ENCODE data around the gene C1orf35. TPM values are rescaled to one million over a fixed set of nuclear protein-coding genes. Genes with fewer than 3 reads are reported as not detected.

C1orf35 gene
- total and polyA plus RNA-seq, 2 of the 8 experiments (the other 6 are each of a cell fraction or from before 2014, with no cell fraction given), result 18.6 to 19.9 TPM

DNA sequence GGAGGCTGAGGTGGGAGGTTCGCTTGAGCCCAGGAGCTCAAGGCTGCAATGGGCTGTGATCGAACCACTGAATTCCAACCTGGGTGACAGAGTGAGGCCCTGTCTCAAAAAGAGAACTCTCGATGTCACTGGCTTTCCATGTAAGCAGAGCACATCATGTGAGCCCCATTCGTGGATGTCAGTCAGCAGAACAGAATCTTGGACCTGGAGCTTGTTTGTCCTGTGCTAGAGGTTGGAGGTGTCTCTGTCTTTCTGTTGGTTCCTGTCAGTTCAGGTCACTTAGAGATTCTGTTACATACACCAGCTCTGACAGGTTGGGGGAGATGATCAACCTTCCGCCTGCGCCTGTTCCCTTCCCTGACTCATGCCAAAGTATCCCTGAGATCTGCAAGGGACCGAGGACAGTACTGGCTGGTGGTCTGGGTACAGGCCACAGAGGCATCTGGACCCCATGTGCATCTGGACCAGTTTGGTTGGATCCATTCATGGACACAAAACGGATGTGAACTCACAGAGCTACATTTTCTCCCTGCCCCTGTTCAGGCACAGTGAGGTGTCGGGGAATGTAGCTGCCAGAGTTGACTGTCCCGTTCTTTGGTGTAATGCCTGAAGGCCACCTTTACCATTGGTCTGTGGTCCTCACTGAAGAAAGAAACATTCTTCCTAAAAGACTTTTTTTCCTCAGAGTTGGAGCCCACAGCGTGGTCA, 10.6 kb downstream of the C1orf35 start:
- Histone ChIP-seq H3K56ac (replicated peaks; ENCODE audit: insufficient read length, low read depth, low read length) (no peak overlapping the region), H2BK120ac (replicated peaks; ENCODE audit: low read depth, low read length) (no peak overlapping the region), H3K4me3 (ENCODE audit: extremely low read depth in 1 of 4, insufficient read depth in 2 of 4, low read depth in 3 of 4, low read length in 4 of 4) (no peak overlapping the region), H3K79me2 (ENCODE audit: control insufficient read depth in 1 of 2, insufficient read depth in 2 of 2, low read length in 2 of 2) (peaks cover 65 to 97% of the 10 kb centered on the region in 2 experiments), H4K5ac (ENCODE audit: insufficient read length, low read depth, low read length) (no peak overlapping the region), H2BK5ac (ENCODE audit: low read depth, low read length) (no peak overlapping the region), H2AK5ac (ENCODE audit: low read depth, low read length) (no peak overlapping the region), H2BK20ac (ENCODE audit: low read length) (no peak overlapping the region), H3K36me3 (ENCODE audit: control insufficient read depth in 2 of 4, insufficient read depth in 4 of 4, low read length in 3 of 4) (peaks cover 2 to 6% (median 3%) of the 10 kb centered on the region in 4 experiments; a peak in 7 of 8 replicates), H4K8ac (ENCODE audit: extremely low read depth, insufficient read depth, low read length) (no peak overlapping the region), H2BK15ac (ENCODE audit: low read length) (no peak overlapping the region), H3K4me2 (ENCODE audit: insufficient read depth in 1 of 2, low read depth in 2 of 2, low read length in 2 of 2) (no peak overlapping the region), H3K27me3 (replicated peaks in 1 of 4; ENCODE audit: control insufficient read depth in 3 of 4, extremely low read depth in 1 of 4, insufficient read depth in 3 of 4, low read length in 3 of 4) (no peaks in the 10 kb centered on the region), H3K14ac (ENCODE audit: insufficient read length) (no peak overlapping the region), H3K27ac (ENCODE audit: low read depth, low read length) (no peak overlapping the region), H2AFZ (ENCODE audit: low read length) (no peak overlapping the region), H3K9ac (replicated peaks in 1 of 4; ENCODE audit: extremely low read depth in 1 of 4, low read depth in 3 of 4, low read length in 3 of 4) (no peak overlapping the region), H4K20me1 (replicated peaks in 1 of 2; ENCODE audit: control insufficient read depth in 1 of 2, insufficient read depth in 2 of 2, low read length in 2 of 2) (peaks cover 57 to 79% of the 10 kb centered on the region in 2 experiments), H3K23ac (ENCODE audit: insufficient read length) (no peak overlapping the region), H2BK12ac (ENCODE audit: low read depth, low read length) (no peak overlapping the region), H3K23me2 (ENCODE audit: low read depth, low read length) (no peaks in the 10 kb centered on the region), H3K18ac (ENCODE audit: extremely low read depth, low read length) (no peak overlapping the region), H3K4me1 (replicated peaks in 1 of 4; ENCODE audit: control insufficient read depth in 3 of 4, insufficient read depth in 4 of 4, low read length in 3 of 4) (peaks cover 0 to 3% (median 0%) of the 10 kb centered on the region in 4 experiments; a peak in 3 of 7 replicates), H4K91ac (replicated peaks; ENCODE audit: insufficient read length, low read length) (no peak overlapping the region), H3K79me1 (ENCODE audit: low read depth, low read length) (peaks cover 62% of the 10 kb centered on the region), H3K9me3 (ENCODE audit: insufficient read depth in 2 of 2, low read depth in 1 of 2, low read length in 1 of 2) (peaks cover 3 to 5% of the 10 kb centered on the region in 2 experiments; a peak in 3 of 4 replicates), H3K4ac (replicated peaks; ENCODE audit: insufficient read length, low read depth, low read length) (no peak overlapping the region)
- POLR2A ChIA-PET (ENCODE audit: partially characterized antibody), result interaction anchor here (1.1 to 7.1 kb wide), 4 partner anchors 7 to 73 kb away, joined by 3 to 53 read pairs (median 7); partner anchors contain the start of genes ARF1 and IBA57
- CTCF ChIA-PET (ENCODE audit: partially characterized antibody), result interaction anchor here (0.7 to 2.9 kb wide), 5 partner anchors 8 to 376 kb away, joined by 3 to 14 read pairs (median 4); no protein-coding TSS in a partner anchor
- no peak for DNase-seq (ENCODE audit: low read depth in 1 of 2, low spot score in 2 of 2)
- WGBS, 2 experiments (ENCODE audit: extremely low coverage in 1 of 2, insufficient coverage in 1 of 2, insufficient read length in 1 of 2, insufficient replicate concordance in 2 of 2, low coverage in 1 of 2, low lambda C conversion rate in 2 of 2, missing lambda C conversion rate in 1 of 2), result 92% methylated on average over 11 of the region's 11 CpGs; no CpG with 5 or more reads in 1 of the 2 experiments
- no peak for FAIRE-seq
- TF ChIP-seq TAF7 (optimal IDR thresholded peaks at IDR 0.05; ENCODE audit: borderline replicate concordance, low read depth, low read length) (no peak), CEBPB (IDR thresholded peaks at IDR 0.05; ENCODE audit: low read depth, low read length) (no peak), CTBP2 (IDR thresholded peaks at IDR 0.05; ENCODE audit: borderline replicate concordance, insufficient read depth, insufficient read length, low read length) (no peak), NANOG (IDR thresholded peaks at IDR 0.05; ENCODE audit: insufficient read depth, low read depth, low read length, poor library complexity, severe bottlenecking) (no peak), BRCA1 (IDR thresholded peaks at IDR 0.05; ENCODE audit: low read depth, low read length) (no peak), SIX5 (IDR thresholded peaks at IDR 0.05; ENCODE audit: low read depth, low read length) (no peak), YY1 (IDR thresholded peaks at IDR 0.05; ENCODE audit: low read depth, low read length) (no peak), TBP (IDR thresholded peaks at IDR 0.05; ENCODE audit: low read depth, low read length) (no peak), BACH1 (IDR thresholded peaks at IDR 0.05; ENCODE audit: low read length) (no peak), JUN (IDR thresholded peaks at IDR 0.05; ENCODE audit: low read depth, low read length) (no peak), RNF2 (IDR thresholded peaks at IDR 0.05; ENCODE audit: borderline replicate concordance, low read depth, low read length, missing control alignments, poor library complexity, severe bottlenecking) (no peak)
